ENCODE data around the gene TMEM106B.

Gene TMEM106B

DNA sequence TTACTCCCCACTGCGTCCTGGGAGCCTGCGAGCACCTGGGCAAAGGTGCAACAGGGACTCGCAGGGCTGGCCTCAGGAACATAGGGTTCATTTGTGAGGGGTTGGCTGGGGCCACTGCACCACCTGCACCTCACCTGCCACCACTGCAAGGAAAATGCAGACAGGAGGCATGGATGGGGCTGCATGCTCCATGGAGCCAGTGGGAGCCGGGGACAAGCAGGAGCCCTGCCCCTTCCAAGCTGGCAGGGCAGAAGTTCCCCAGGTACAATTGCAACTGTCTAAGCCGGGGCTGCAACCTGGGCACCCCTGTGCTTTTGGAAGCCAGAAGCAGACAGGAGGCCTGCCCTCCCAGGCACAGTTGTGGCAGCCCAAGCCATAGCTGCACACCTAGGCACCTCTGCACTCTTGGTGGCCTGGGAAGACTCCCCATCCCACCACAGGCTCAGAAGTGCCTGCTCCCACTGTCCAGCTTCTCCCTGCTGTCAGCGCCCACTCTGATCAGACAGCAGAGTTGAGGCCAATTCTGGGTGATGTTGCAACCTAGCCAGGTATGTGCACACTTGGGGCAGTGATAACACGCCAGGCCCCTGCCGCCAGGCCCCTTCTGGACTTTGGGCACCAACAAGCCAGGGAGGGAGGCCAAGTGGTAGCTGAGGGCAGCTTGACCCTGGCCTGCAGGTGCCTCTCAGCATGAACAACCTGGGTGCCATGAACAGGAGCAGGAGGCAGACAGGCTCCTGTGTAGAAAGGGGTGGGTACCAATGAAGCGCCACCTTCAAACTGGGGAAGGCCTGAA is 58.2 kb downstream of the TMEM106B start:
- TF ChIP-seq, protein P1, sequence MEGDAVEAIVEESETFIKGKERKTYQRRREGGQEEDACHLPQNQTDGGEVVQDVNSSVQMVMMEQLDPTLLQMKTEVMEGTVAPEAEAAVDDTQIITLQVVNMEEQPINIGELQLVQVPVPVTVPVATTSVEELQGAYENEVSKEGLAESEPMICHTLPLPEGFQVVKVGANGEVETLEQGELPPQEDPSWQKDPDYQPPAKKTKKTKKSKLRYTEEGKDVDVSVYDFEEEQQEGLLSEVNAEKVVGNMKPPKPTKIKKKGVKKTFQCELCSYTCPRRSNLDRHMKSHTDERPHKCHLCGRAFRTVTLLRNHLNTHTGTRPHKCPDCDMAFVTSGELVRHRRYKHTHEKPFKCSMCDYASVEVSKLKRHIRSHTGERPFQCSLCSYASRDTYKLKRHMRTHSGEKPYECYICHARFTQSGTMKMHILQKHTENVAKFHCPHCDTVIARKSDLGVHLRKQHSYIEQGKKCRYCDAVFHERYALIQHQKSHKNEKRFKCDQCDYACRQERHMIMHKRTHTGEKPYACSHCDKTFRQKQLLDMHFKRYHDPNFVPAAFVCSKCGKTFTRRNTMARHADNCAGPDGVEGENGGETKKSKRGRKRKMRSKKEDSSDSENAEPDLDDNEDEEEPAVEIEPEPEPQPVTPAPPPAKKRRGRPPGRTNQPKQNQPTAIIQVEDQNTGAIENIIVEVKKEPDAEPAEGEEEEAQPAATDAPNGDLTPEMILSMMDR (IDR thresholded peaks at IDR 0.05; ENCODE audit: low read depth, low read length) = no peak
- no peak for DNase-seq (ENCODE audit: extremely low read depth, low read depth)

DNA sequence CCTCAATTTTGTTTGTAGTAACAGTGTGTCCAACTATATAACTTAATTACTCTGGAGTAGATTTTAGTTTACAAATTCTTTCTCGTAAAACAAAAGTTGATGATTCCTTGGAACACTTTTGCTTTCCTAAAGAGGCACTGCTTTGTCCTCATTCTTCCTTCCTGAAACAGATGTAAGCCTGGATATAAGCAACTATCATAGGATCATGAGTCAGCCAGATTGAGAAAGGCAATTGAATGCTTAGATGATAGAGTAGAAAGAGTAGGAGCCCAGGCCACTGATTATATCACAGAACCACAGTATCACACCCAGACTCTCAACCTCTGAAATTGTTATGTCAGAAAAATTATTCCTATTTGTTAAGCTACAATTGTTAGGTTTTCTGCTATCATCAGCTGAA is 69.9 kb downstream of the TMEM106B start:
- no peak for DNase-seq (ENCODE audit: extremely low read depth, low read depth)
- TF ChIP-seq, protein P1 (IDR thresholded peaks at IDR 0.05; ENCODE audit: low read depth, low read length) = no peak

DNA sequence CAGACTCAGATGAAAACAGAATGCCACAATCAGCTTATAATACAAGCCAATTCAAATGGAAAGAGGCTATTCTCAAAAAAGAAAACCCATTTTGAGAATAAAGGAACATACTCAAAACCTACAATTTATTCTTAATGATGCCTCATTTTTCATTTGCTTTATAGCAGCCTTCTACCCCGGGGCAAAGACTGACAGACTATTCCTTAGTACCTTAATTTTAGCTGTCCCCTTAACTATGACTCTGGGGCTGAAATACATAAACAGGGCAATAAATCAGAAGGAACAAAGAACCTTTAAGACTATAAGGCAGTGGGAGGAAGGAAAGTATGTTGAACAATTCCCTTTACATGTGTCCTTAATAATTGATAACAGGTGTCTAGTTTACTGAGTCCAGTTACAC is 76.8 kb downstream of the TMEM106B start:
- TF ChIP-seq, protein P1 (IDR thresholded peaks at IDR 0.05; ENCODE audit: low read depth, low read length) = no peak
- no peak for DNase-seq (ENCODE audit: extremely low read depth, low read depth)

DNA sequence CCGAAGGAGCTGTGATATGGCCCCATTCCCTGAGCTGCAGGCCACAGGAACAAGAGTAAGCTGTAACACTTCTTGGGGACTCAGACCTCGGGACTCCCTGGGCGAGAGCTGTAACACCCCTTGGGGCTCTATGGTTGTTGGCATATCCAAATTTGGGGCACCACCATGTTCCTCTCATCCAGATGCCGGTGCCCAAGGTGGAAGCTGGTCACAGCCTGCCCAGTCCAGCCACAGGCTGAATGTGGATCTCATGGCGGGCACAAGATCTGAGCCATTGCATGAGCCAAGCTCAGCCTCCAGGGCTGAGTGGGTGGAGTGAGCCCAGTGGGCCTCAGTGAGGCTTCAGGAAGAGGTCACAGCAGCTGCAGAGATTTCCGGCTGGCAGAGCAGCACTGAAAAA is 78.9 kb downstream of the TMEM106B start:
- TF ChIP-seq, protein P1 (IDR thresholded peaks at IDR 0.05; ENCODE audit: low read depth, low read length) = no peak
- no peak for DNase-seq (ENCODE audit: extremely low read depth, low read depth)

DNA sequence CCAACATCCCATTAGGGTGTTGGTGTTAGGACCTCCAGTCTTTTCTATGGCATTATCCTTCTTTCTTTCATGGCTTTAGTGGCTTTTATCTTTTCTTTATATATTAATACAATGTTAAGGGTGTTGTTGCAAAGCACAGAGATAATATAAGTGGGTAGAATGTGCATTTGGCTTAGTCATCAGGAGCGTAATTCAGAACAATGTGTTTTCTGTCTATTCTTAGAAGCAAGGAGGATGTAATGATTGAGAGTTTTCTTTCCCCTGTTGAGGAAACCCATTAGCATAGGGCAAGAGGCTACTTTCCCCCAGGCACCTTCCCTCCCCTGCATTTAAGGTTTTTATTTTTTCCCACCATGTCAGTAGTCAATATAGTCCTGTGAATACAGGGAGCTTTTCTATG is 79.7 kb downstream of the TMEM106B start:
- DNase-seq (ENCODE audit: extremely low read depth, low read depth) = no peak
- TF ChIP-seq, protein P1 (IDR thresholded peaks at IDR 0.05; ENCODE audit: low read depth, low read length) = no peak

DNA sequence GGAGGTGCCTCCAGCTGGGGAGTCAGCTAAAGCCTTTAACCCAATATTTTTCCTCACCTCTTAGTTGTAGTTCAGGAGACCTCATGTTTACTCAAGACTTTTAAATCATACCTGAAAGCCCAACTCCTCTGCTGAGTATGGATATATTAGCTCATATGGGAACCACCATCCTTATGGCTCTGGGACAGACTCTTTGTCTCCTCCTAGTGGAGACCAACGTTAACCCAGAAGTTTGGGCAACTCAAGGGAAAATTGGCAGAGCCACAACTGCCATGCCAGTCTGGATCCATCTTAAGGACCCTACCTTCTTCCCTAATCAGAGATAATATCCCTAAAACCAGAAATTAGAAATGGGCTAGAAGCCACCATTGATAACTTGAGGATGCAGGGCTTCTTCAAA is 80.8 kb downstream of the TMEM106B start:
- TF ChIP-seq, protein P1 (IDR thresholded peaks at IDR 0.05; ENCODE audit: low read depth, low read length) = no peak; the same call in 1 of the 2 replicates
- no peak for DNase-seq (ENCODE audit: extremely low read depth, low read depth)

Measured in AG09319 (cell line).